NCI-H2081 (cell line): ENCODE data around the gene CMC2.

Experiments
- DNase-seq, 2 experiments: peaks; one replicate each; lab custom pipeline; 2025; lab: John Stamatoyannopoulos, UW

The CMC2 gene

DNA sequence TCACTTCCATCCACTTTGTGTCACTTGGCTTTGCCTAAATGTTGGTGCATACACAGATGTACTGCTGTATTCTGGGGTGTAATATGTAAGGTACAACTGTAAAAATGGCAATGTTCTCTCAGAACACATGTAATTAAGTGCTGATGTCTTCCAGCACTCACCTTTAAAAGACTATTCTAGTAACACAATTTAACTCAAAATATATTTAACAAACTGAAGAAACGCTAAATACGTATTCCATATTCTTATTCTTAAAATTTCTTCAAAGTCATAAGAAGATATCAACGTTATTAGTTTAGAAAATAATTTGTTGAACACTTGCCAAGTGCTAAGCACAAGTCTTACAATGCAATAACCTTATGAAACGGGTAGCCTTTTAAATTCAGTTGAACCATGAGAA is 3.6 kb downstream of the CMC2 start:
- no peak for DNase-seq

DNA sequence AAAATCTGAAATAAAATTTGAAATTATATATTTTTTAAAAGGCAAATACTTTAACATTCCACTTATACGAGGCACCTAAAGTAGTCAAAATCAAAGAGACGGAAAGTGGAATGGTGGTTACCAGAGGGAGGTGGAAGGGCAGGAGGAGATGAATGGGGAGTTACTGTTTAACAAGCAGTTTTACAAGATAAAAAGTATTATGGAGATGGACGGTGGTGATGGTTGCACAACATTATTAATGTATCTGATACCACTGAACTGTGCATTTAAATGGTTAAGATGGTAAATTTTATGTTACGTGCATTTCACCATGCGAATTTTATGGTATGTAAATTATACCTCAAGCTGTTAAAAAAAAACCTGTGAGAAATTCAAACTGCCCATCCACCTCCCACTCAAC is 5.4 kb downstream of the CMC2 start:
- DNase-seq = no peak

DNA sequence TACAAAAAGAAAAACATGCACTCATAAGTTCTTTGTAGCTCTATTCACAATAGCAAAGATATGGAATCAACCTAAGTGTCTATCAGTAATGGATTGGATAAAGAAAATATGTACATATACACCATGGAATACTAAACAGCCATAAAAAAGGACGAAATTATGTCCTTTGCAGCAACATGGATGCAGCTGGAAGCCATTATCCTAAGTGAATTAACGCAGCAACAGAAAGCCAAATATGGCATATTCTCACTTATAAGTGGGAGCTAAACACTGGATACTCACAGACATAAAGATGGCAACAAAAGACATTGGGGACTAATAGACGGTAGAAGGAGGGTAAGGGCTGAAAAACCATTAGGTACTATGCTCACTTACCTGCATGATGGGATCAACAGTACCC is 5.8 kb downstream of the CMC2 start:
- no peak for DNase-seq

DNA sequence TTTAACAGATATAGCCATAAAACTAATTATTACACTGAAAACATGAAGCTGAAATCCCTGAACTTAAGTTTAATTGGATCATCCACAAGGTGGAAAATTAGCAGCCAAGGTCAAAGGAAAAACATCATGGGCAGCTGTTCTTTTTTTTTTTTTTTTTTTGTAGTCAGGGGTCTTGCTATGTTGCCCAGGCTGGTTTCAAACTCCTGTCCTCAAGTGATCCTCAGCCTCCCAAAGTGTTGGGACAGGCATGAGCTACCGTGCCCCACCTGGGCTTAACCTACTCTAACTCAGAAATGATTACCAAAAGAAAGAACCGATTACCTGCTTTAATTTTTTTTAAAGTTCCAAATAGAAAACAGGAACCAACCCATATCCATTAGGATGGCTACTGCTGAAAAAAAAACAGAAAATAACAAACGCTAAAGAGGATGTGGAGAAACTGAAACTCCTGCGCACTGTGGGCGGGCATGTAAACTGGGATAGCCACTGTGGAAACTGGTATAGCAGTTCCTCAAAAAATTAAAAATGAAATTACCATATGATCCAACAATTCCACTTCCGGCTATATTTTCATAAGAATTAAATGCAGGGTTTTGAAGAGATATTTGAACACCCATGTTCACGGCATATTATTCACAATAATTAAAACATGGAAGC is 8.6 kb downstream of the CMC2 start:
- no peak for DNase-seq

DNA sequence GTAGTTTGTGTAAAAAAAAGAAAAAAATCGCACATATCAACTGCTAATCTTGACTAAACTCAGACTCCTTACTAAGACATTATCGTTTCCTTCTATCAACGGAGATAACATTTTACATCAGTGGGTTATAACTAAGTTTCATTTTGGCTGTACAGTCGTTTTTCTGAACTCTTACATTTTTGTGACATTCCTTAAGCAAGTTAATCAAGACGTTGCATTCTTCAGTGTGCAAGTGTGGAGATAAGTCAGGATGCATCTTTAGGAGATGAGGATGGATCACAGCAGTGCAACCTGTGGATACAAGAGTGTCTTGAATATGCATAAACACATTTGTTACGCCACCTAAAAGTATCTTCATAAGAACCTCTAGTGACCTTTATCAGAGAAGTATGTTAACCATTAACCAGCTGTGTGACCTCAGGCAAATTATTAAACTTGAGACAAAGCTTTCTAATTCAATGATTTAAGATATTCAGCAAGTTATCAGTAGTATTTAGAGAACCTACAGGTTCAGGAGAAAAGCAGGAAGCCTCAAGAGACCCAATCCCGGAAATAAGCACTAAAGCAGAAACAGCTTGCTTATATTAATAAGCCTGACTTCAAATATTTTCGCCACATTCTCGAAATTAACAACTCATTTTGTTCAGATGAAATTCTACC is 9.4 kb downstream of the CMC2 start:
- no peak for DNase-seq

DNA sequence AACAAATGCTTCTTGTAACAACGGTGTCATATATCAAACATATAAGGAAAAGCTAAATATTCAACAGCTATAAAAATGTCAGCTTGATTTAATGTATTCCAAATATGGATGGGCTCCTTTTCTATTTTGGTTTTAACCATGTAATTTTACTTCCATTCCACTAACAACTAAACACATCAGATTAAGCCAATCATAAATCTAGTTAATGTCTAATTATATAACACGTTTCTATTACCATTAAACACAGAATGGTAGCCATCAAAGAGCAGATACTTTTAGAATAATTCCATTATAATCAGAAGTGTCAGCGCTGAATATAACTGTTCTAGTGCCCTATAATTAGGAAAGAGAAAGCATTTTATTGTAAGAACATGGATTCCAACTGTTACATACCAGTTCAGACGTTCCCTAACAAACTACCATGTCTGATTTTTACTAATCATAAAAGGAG is 10.0 kb downstream of the CMC2 start:
- peak in 1 of 2 experiments; percentile 51 for DNase-seq

DNA sequence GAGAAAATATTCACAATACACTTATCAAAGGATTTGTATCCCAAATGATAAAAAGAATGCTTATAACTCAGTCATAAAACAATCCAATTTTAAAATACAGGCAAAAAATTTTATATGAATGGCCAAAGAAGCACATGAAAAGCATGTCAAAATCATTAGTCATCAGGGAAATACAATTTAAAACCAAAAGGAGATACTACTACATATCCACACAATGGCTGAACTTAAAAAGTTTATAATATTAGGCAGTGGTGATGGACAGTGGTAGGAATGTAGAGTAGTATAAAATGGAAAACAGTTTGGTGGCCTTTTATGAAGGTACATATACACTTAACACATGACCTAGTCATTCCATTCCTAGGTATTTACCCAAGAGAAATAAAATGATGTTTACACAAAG is 12.2 kb downstream of the CMC2 start:
- DNase-seq = no peak

DNA sequence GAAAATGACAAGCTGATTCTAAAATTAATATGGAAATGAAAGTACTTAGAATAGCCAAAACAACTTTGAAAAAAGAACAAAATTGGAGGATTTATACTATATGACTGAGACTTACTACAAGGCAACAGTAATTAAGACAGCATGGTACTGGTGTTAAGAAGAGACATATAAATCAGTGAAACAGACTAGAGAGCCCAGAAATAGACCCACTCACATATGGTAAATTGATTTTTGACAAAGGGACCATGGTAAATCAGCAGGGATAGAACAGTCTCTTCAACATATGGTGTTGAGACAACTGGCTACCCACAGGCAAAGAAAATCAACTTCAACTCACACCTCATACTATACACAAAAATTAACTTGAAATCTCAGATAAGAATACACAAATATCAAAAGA is 12.9 kb downstream of the CMC2 start:
- no peak for DNase-seq

DNA sequence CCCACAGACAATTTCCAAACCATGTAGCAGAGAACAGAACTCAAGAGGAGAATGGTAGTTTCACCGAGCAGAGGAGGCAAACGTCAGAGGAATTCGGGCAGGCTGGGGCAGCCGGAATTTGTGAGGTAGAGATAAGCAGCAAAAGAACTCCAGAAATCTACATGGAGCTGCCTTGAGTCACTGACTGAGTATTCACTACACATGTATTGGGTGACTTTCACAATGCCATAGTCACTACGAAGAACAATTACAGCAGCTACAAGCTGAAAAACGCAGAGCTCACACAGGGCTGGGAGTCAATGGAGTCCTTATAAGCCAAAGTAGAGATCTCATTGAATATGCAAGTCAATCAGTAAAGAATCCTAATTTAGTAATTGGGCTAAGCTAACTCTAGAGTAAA is 13.4 kb downstream of the CMC2 start:
- DNase-seq = no peak

DNA sequence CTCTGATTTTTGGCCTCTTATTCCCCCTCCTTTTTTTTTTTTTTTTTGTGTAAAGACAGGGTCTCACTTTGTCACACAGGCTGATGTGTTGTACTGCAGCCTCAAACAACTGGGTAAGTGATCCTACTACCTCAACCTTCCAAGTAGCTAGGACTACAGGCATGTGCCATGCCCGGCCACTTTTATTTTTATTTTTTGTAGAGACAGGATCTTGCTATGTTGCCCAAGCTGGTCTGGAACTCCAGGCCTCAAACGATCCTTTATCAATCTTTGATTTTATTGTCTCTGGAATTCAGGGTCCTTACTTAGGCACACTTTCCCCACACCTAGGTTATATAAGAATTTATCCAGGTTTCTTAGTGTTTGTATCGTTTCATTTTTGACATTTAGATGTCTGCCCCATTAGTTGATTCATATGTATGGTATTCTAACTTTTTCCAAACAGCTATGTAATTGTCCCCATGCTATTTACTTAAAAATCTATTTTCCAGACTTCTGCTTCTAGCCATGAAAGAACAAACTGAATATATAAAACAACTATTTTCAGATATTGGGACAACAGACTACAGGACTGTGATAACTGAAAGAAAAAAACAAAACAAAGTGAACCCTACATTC is 13.9 kb downstream of the CMC2 start:
- no peak for DNase-seq

DNA sequence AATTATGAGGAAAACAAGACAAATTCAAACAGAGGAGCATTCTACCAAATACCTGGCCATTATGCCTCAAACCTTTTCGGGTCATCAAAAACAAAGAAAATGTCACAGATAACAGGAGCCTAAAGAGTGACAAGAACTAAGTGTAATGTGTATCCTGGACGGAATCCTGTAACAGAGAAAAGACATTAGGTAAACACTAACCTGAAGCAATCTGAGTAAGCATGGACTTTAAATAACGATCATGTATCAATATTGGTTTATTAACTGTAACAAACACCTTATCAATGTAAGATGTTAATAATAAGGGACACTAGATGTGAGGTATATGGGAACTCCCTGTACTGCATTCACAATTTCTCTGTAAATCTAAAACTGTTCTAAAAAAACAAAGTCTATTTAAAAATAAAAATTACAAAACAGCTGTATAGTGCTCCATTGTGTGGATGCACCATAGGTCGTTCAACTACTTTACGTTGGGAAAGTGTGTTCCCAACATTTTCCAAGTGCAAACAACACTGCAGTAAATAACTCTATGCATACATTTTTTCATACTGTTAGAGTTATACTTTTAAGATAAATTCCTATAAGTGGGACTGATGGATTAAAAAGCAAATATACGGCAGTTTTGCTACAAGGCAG is 14.8 kb downstream of the CMC2 start:
- no peak for DNase-seq

DNA sequence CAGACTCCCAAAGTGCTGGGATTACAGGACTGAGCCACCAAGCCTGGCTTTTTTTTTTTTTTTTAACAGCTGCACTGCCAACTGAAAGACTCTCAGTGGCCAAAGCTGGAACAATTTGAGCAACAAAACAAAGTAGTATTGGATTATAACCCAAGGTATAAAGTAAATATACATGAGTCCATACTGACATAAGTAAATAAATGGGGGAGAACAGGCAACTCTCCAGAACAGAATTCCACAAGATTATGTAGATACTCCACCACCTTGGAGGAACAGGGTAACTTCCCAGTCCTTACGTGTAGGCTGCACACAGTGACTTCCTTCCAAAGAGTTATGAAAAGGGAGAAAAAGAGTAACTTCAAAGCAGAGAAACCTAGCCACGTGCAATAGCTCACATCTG is 15.7 kb downstream of the CMC2 start:
- no peak for DNase-seq

DNA sequence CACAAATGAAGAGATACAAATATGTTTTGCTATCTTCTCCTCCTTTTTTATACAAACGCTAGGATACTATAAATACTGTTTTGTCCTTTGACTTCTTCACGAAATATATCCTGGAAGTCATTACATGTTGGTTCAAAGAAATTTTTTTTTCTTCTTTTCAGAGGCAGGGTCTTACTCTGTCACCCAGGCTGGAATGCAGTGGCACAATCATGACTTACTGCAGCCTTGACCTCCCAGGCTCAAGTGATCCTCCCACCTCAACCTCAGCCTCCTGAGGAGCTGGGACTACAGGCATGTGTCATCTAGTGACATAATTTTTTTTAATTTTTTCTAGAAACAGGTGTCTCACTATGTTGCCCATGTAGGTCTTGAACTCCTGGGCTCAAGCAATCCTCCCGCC is 16.1 kb downstream of the CMC2 start:
- DNase-seq = no peak

DNA sequence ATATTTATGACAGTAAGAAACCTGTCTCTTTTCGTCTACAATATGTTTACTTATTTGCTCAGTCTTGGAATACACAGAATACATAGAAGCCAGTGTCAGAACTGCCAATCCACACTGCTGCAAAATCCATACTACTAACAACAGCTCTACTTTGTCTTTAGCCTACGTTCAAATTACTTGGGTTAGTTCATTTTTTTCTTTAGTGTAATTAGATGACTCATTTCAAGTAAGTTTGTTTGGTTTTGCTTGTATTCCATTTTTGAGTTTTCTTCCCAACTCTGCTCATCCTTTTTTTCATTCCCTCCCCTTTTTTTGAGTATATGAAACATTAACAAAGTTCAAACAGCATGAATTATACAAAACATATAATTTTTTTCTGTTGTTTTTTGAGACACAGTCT is 16.9 kb downstream of the CMC2 start:
- no peak for DNase-seq

DNA sequence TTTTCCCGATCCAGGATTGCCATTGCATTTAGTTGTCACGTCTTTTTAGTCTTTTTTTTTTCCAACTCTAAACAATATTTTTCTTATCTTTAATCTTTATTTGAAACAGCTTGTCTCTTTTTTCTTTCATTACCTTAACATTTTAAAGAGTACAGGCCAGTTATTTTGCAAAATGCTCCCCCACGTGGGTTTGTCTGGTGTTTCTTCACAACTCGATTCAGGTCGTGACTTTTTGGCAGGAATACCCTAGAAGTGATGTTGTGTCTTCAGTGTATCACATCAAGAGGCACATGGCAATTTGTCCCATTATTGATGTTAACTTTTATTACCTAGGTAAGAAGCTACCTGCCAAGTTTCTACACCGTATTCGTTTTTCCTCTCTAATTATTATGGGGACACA is 17.9 kb downstream of the CMC2 start:
- DNase-seq = no peak

DNA sequence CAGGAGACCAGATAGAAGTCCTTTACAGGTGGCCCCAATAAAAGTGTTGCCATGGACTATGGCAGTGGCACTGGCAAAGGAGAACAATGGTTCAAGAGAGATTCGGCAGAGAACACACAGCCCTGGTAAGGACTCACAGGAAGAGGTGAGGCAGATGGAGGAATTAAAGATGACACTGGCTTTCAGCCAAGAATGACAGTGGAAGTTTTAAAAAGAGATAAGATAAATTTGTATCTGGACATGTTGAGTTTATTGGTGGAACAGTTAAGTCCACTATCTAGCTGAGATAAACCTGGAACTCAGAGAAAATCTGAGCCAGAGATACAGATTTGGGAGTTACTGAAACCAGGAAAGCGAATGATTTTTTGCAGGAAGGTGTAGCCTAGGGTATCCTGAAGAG is 20.1 kb downstream of the CMC2 start:
- no peak for DNase-seq

DNA sequence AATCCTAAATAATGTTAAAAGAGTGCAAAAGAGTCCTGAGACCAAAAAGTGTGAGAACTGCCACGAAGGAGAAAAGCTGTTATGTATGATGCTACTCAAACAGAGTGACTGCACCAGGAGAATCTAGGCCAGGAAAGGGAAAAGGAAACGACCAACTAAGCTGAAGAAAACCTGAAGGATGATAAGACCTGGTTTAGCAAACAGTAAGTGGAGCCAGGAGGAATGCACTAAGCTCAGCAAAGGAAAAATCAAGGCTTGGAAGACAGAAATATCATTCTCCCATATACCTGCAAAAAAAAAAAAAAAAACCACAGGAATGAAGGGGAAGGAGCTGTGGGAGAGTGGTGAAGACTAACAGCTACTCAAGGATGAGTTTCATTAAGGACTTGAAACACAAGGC is 21.1 kb downstream of the CMC2 start:
- no peak for DNase-seq

DNA sequence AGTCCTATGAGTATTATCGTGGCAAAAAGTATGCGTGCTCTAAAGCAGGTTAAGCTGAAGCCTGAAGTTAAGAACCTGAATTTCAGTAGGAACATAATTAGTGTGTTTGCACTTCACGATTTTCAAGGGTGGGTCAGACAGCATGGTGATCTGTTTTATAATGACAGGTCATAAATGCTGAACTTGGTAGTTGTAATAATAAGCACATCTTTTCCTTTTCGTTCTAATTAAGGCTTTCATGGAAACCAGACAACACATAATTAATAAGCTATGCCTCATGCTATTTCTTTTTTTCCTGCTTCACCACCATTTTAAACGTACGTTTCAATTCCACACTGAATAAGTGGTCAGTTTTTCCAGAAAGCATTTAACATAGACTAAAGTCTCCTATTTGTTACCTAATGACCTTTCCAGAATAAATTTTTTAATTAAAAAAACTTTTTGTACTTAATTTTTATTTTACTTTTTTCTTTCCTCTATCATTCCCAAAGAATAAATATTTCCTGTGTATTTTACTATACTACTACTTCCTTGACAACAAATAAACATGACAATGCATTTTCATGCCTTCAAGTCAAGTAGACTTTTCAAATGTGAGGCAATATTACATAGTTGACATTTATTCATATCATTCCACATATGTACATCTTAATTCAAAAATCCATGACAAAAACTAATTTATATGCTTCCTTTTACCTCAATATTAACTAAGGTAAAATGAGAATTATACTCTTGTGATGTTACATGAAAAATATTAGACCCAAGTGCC is 22.4 kb downstream of the CMC2 start:
- no peak for DNase-seq

DNA sequence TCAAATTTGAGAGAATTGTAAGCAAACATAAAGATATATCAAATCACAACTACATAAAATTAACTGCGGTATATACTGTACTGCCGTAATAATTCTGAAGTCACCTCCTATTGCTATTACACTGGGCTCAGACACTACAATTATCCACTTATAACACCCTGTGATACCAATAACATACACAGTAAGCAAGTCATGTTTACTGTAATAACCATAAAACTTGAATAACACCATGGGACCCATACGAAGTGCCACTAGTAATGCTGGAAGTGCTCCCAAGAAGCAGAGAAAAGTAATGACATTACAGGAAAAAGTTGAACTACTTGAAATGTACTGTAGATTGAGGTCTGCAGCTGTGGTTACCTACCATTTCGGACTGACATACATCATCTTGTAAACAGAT is 24.0 kb downstream of the CMC2 start:
- no peak for DNase-seq

DNA sequence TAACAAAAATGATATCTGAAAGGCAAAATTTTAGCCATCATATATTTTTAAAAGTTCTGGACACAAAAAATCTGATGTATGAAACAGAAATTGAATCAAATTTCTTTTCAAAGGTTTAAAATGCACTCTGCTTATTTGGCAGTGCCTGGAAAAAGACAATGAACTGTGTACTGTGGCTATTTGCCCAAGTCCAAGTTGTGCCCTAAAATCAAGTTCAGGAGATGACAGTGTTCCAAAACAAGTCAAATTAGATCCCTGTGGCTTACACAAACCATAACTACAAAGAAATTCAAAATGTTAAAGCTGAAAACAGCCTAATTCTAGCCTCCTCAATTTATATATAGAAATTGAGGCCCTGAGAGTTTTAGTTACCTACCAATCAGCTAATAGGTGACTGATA is 25.6 kb downstream of the CMC2 start:
- no peak for DNase-seq

DNA sequence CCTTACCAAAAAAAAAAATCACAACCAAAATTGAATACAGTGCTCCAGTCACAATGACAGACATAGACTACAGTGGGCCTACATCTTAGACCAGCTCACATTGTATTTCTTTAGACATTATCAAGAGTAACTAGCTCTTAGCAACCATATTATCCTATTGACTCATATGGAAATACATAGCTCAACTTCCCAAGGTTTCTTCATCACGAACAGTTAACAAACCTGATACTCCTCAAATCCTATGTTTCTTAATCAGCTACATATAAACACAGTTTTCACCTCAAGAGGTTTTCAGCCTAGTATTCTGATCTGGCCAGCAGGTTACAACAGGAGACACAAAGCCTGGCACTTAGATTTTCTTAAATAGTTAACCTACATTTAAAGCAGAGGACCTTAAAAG is 29.7 kb downstream of the CMC2 start:
- DNase-seq = no peak

DNA sequence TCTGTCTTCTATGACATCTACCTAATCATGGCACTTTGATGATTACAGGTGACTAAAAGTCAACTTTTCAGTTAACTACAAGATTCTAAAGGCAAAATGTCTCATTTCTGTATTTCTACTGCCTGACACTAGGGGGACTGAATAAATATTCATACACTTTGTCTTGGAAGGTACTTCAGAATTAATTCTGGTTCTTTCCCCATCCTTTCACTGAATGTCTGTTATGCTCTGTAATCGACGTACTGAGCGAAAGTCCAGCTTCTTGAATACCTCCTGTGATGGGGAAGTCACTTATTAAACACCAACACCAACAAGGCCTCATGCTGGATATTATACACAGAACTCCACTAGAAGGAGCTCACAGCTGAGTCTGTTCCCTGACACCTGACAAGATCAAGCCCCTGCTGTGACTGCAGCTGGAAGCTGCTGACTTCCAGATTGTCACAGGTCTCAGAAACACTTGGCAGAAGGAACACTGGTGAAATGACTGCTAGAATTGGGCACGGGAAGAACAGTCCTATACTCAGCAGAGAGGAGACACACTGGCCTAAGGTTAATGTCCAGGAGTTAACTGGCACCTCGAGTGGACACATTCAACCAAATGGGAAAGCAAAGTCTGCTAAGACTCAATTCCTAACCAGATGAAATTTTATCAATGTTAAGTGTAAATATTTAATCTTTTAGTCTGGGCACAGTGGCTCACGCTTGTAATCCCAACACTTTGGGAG is 31.9 kb downstream of the CMC2 start:
- DNase-seq = no peak
